Measurements from ENCODE around the gene ZC3H12A. TPM values are rescaled to one million over a fixed set of nuclear protein-coding genes. Genes with fewer than 3 reads are reported as not detected.

Gene ZC3H12A
- total and polyA plus RNA-seq, 2 donors (not counting 1 experiment from before 2014, with no cell fraction given), result 73.0 to 170 TPM

- no peak for DNase-seq
- ATAC-seq (ENCODE audit: low read depth), result no peak
- Histone ChIP-seq H3K9me3 (ENCODE audit: control extremely low read depth in 1 of 3, control insufficient read depth in 2 of 3, insufficient read depth in 1 of 3, low read length in 2 of 3) (no peaks in the 10 kb centered on the region), H2AFZ (ENCODE audit: insufficient read depth, low read depth, low read length, poor library complexity, severe bottlenecking) (no peak overlapping the region), H3K79me2 (ENCODE audit: control insufficient read depth, insufficient read depth, low read length) (no peaks in the 10 kb centered on the region), H3K4me3 (ENCODE audit: control extremely low read depth in 1 of 5, extremely low read depth in 1 of 5, insufficient read depth in 1 of 5, low read depth in 2 of 5, low read length in 4 of 5) (no peak overlapping the region), H3K27ac (ENCODE audit: low read length in 2 of 2) (no peak overlapping the region), H3K4me1 (ENCODE audit: control insufficient read depth in 2 of 2, insufficient read depth in 2 of 2, low read length in 2 of 2) (no peaks in the 10 kb centered on the region), H3K27me3 (replicated peaks in 1 of 4; ENCODE audit: control extremely low read depth in 1 of 4, control insufficient read depth in 3 of 4, insufficient read depth in 4 of 4, low read length in 3 of 4) (no peaks in the 10 kb centered on the region), H4K20me1 (ENCODE audit: control insufficient read depth, insufficient read depth, low read length, poor library complexity, severe bottlenecking) (no peaks in the 10 kb centered on the region), H3K9ac (ENCODE audit: low read length) (no peak overlapping the region), H3K36me3 (replicated peaks in 1 of 2; ENCODE audit: control extremely low read depth in 1 of 2, control insufficient read depth in 1 of 2, extremely low read depth in 1 of 2, insufficient read depth in 2 of 2, low read length in 1 of 2) (no peaks in the 10 kb centered on the region), H3K4me2 (replicated peaks; ENCODE audit: low read depth, low read length, poor library complexity, severe bottlenecking) (no peak overlapping the region)
- H3K9me3 Mint-ChIP-seq (ENCODE audit: insufficient read depth), result no peaks in the 10 kb centered on the region
- no peaks in the 10 kb centered on the region for H3K4me1 Mint-ChIP-seq
- peaks cover 29% of the 10 kb centered on the region for H3K27me3 Mint-ChIP-seq
- H3K4me3 Mint-ChIP-seq, result no peak overlapping the region
- ChIA-PET POLR2A (no interaction called here), CTCF (no interaction called here)
- WGBS (ENCODE audit: insufficient coverage), result 35% methylated on average over 2 of the region's 6 CpGs
- intact Hi-C loops (cut with micrococcal nuclease), result no loop called here
- H3K27ac Mint-ChIP-seq, result no peak overlapping the region
- TF ChIP-seq CTCF (IDR thresholded peaks at IDR 0.05) (no peak), EZH2 (IDR thresholded peaks at IDR 0.05; ENCODE audit: borderline replicate concordance, insufficient read depth, low read depth, low read length, poor library complexity, severe bottlenecking) (no peak)
Measured at GRCh38 chr1:37429029-37429428, 45.4 kb upstream of the ZC3H12A start.

- TF ChIP-seq CTCF (IDR thresholded peaks at IDR 0.05) (no peak), EZH2 (IDR thresholded peaks at IDR 0.05; ENCODE audit: borderline replicate concordance, insufficient read depth, low read depth, low read length, poor library complexity, severe bottlenecking) (no peak)
- Histone ChIP-seq H3K9me3 (ENCODE audit: control extremely low read depth in 1 of 3, control insufficient read depth in 2 of 3, insufficient read depth in 1 of 3, low read length in 2 of 3) (no peaks in the 10 kb centered on the region), H4K20me1 (ENCODE audit: control insufficient read depth, insufficient read depth, low read length, poor library complexity, severe bottlenecking) (no peaks in the 10 kb centered on the region), H3K27me3 (replicated peaks in 1 of 4; ENCODE audit: control extremely low read depth in 1 of 4, control insufficient read depth in 3 of 4, insufficient read depth in 4 of 4, low read length in 3 of 4) (no peaks in the 10 kb centered on the region), H3K9ac (ENCODE audit: low read length) (no peak overlapping the region), H3K4me3 (ENCODE audit: control extremely low read depth in 1 of 5, extremely low read depth in 1 of 5, insufficient read depth in 1 of 5, low read depth in 2 of 5, low read length in 4 of 5) (no peak overlapping the region), H3K27ac (ENCODE audit: low read length in 2 of 2) (no peak overlapping the region), H3K79me2 (ENCODE audit: control insufficient read depth, insufficient read depth, low read length) (no peaks in the 10 kb centered on the region), H2AFZ (ENCODE audit: insufficient read depth, low read depth, low read length, poor library complexity, severe bottlenecking) (no peak overlapping the region), H3K4me2 (replicated peaks; ENCODE audit: low read depth, low read length, poor library complexity, severe bottlenecking) (no peak overlapping the region), H3K4me1 (ENCODE audit: control insufficient read depth in 2 of 2, insufficient read depth in 2 of 2, low read length in 2 of 2) (no peaks in the 10 kb centered on the region), H3K36me3 (replicated peaks in 1 of 2; ENCODE audit: control extremely low read depth in 1 of 2, control insufficient read depth in 1 of 2, extremely low read depth in 1 of 2, insufficient read depth in 2 of 2, low read length in 1 of 2) (no peaks in the 10 kb centered on the region)
- WGBS (ENCODE audit: insufficient coverage), result 79% methylated on average over 11 of the region's 11 CpGs
- no peak for DNase-seq
- Mint-ChIP-seq H3K9me3 (ENCODE audit: insufficient read depth) (no peaks in the 10 kb centered on the region), H3K4me3 (no peak overlapping the region), H3K27ac (no peak overlapping the region), H3K4me1 (no peaks in the 10 kb centered on the region), H3K27me3 (peaks cover 30% of the 10 kb centered on the region)
- POLR2A ChIA-PET, result no interaction called here
- intact Hi-C loops (cut with micrococcal nuclease), result loop anchor here (5.0 to 10.0 kb wide), 3 partner anchors 393 to 1333 kb away; no protein-coding TSS in a partner anchor
- ATAC-seq (ENCODE audit: low read depth), result no peak
- CTCF ChIA-PET, result interaction anchor here (1.5 kb wide), 1 partner anchor 914 kb away, joined by 3 read pairs; no protein-coding TSS in a partner anchor
Measured at GRCh38 chr1:37430103-37430985, 44.0 kb upstream of the ZC3H12A start.
